ENCODE measurements around the gene LRRC28.

- TF ChIP-seq CTCF (IDR thresholded peaks at IDR 0.05; ENCODE audit: low read depth, low read length, poor library complexity, severe bottlenecking): no peak
- no peak for TF ChIP-seq EZH2phosphoT487 (IDR thresholded peaks at IDR 0.05; ENCODE audit: borderline replicate concordance, low read length)
Measured at GRCh38 chr15:99423186-99424130, 172.2 kb downstream of the LRRC28 start.

Data from DOHH2 (cell line).